Suppressor macrophage treated with lipopolysaccharide for 4 hours (primary cell): ENCODE data around the gene SEMA4B.
"Not testable (repeated sequence)": the region's sequence is repeated elsewhere in the genome, so short reads cannot be mapped to it uniquely, and the experiment has no call there.

Source experiments
- DNase-seq: peaks from one replicate; pipeline ENCODE4 v3.0.0-alpha.2; 2020

SEMA4B gene

GRCh38 chr15:90228960-90229359 is 27.8 kb downstream of the SEMA4B start:
- DNase-seq, result no peak

GRCh38 chr15:90230071-90230494 is 29.0 kb downstream of the SEMA4B start:
- DNase-seq, result no peak

- no peak for DNase-seq
Measured at GRCh38 chr15:90230610-90231009, 29.5 kb downstream of the SEMA4B start.

GRCh38 chr15:90231028-90232017 is 30.2 kb downstream of the SEMA4B start:
- DNase-seq, result peak; percentile 82

- DNase-seq, result no peak
Measured at GRCh38 chr15:90232196-90232595, 31.1 kb downstream of the SEMA4B start.

GRCh38 chr15:90232941-90233386 is 31.8 kb downstream of the SEMA4B start:
- DNase-seq, result no peak

GRCh38 chr15:90233387-90234095 is 32.4 kb downstream of the SEMA4B start, which contains the start of gene CIB1:
Gene CIB1 (minus strand): TSS chr15:90233941. CDS start chr15:90233885, 56 bp downstream.
- DNase-seq, result peak; percentile 100

- peak; percentile 21 for DNase-seq
Measured at GRCh38 chr15:90234096-90234988, 33.2 kb downstream of the SEMA4B start, which contains the start of gene GDPGP1. Gene GDPGP1 (plus strand): TSS chr15:90234209. CDS start chr15:90240909, 6,700 bp downstream.

- DNase-seq, result no peak
Measured at GRCh38 chr15:90239371-90239770, 38.2 kb downstream of the SEMA4B start.

- DNase-seq, result no peak
Measured at GRCh38 chr15:90240856-90241255, 39.7 kb downstream of the SEMA4B start.

GRCh38 chr15:90241343-90242192 is 40.4 kb downstream of the SEMA4B start:
- DNase-seq, result no peak

- no peak for DNase-seq
Measured at GRCh38 chr15:90243943-90244639, 43.0 kb downstream of the SEMA4B start.

- no peak for DNase-seq
Measured at GRCh38 chr15:90248789-90249202, 47.7 kb downstream of the SEMA4B start.

GRCh38 chr15:90249203-90249863 is 48.2 kb downstream of the SEMA4B start, which contains the start of gene TTLL13:
Gene TTLL13 (plus strand): TSS chr15:90249556. CDS start chr15:90250631, 1,075 bp downstream.
- DNase-seq, result peak; percentile 84

GRCh38 chr15:90257776-90258175 is 56.6 kb downstream of the SEMA4B start:
- DNase-seq, result no peak

GRCh38 chr15:90259524-90259923 is 58.4 kb downstream of the SEMA4B start:
- no peak for DNase-seq

- DNase-seq, result not testable (repeated sequence)
Measured at GRCh38 chr15:90260731-90261130, 59.6 kb downstream of the SEMA4B start.

GRCh38 chr15:90261811-90262210 is 60.7 kb downstream of the SEMA4B start:
- DNase-seq, result no peak

GRCh38 chr15:90262426-90262825 is 61.3 kb downstream of the SEMA4B start:
- no peak for DNase-seq

GRCh38 chr15:90264671-90265070 is 63.5 kb downstream of the SEMA4B start:
- DNase-seq, result peak; percentile 21
